GM19395 (cell line): ENCODE data around the gene OTOS.

ENCODE experiments used
- ATAC-seq: cut with Tn5 transposase; IDR thresholded peaks from one replicate; pipeline ENCODE4 v1.9.1; 2021; ENCODE audit warnings: mild to moderate bottlenecking, moderate library complexity; ENCODE audit not compliant: unreplicated experiment

Gene OTOS

GRCh38 chr2:240137596-240138253, 2.7 kb downstream of the OTOS start:
- ATAC-seq: no peak

- ATAC-seq: peak; percentile 24
These were observed 3.7 kb downstream of the OTOS start for GRCh38 chr2:240136671-240137292.

GRCh38 chr2:240136013-240136670, 4.3 kb downstream of the OTOS start, which contains the start of gene COPS9:
COPS9 (minus strand) TSS chr2:240136305; CDS start chr2:240136284, 21 bp downstream.
- ATAC-seq: peak; percentile 88

GRCh38 chr2:240135706-240136012, 4.8 kb downstream of the OTOS start:
- peak; percentile 38 for ATAC-seq

- no peak for ATAC-seq
These were observed 5.4 kb downstream of the OTOS start for GRCh38 chr2:240134956-240135520.

GRCh38 chr2:240134466-240134865, 6.0 kb downstream of the OTOS start:
- ATAC-seq: no peak

- no peak for ATAC-seq
These were observed 7.1 kb downstream of the OTOS start for GRCh38 chr2:240133401-240133800.

- ATAC-seq: no peak
These were observed 7.8 kb downstream of the OTOS start for GRCh38 chr2:240132651-240132980.

- ATAC-seq: no peak
These were observed 8.4 kb downstream of the OTOS start for GRCh38 chr2:240131941-240132650.

GRCh38 chr2:240131296-240131695, 9.2 kb downstream of the OTOS start:
- no peak for ATAC-seq

GRCh38 chr2:240130393-240131195, 9.9 kb downstream of the OTOS start:
- ATAC-seq: no peak

GRCh38 chr2:240129731-240130392, 10.6 kb downstream of the OTOS start:
- no peak for ATAC-seq

- ATAC-seq: no peak
These were observed 11.1 kb downstream of the OTOS start for GRCh38 chr2:240129311-240129710.

- ATAC-seq: no peak
These were observed 11.8 kb downstream of the OTOS start for GRCh38 chr2:240128608-240129145.

- no peak for ATAC-seq
These were observed 12.4 kb downstream of the OTOS start for GRCh38 chr2:240127911-240128607.

GRCh38 chr2:240127191-240127750, 13.2 kb downstream of the OTOS start:
- ATAC-seq: no peak

- no peak for ATAC-seq
These were observed 13.7 kb downstream of the OTOS start for GRCh38 chr2:240126731-240127130.

GRCh38 chr2:240125742-240126141, 14.7 kb downstream of the OTOS start:
- ATAC-seq: no peak

GRCh38 chr2:240124651-240125030, 15.8 kb downstream of the OTOS start:
- no peak for ATAC-seq
